Skin epidermis (tissue), 12 donors: Measurements from ENCODE around the gene ANAPC13.

Experiments
- H3K27ac ChIP-seq, 21 experiments: fragments of 200-600 bp; sonication (generic) in 11 of 21; one replicate each; pipeline ENCODE4 v1.5.0; 2020; ENCODE audit warnings: mild to moderate bottlenecking in 3 of 21, inconsistent platforms in 2 of 21, moderate library complexity in 2 of 21
- H3K4me3 ChIP-seq, 7 experiments: fragments of 200-600 bp; sonication (generic) in 2 of 7; one replicate each; pipeline ENCODE4 v1.5.0; 2020; ENCODE audit warnings: inconsistent platforms in 2 of 7, mild to moderate bottlenecking in 2 of 7, moderate library complexity in 1 of 7

The ANAPC13 gene

DNA sequence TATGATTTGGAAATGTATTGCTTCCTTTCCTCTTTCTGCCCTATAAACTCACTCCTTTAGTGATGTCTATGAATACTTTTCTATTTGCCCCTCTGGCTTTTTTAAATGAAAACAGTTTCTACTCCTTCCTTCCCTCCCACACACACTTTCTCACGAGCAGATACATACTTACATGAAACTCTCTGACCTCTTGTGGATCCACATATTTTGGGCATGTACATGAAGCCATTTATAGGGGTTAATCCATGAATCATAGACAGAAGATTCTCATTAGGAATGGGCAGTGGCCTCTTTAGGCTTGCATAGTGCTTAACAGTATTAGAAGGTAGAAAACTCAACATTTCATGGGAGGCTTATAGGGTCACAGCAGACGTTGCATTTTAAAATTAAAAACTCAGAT, 24.8 kb downstream of the ANAPC13 start:
- Histone ChIP-seq H3K4me3 (no peak overlapping the region), H3K27ac (peak overlapping the region in 14 of 21 experiments; percentile 49 to 94 (median 72))

DNA sequence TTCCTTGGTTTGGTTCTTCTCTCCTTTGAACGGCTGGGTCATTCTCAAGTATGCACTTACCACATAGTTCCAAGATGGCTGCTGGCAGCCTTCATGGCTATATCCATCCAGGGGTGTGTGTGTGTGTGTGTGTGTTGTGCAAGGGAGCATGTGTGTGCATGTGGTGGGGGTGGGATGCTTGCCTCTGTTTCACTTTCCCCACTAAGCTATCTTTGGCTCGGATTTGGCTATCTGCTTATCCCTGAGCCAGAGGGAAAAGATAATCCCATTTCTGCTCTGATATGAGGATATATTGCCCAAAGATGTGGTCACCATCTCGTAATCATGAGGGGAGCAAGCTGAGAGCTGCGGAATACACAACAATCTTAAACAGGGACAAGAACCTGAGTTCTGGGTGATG, 26.2 kb downstream of the ANAPC13 start:
- H3K27ac ChIP-seq, result peak overlapping the region in 1 of 21 experiments; percentile 94

GRCh38 chr3:134458406-134458945, 27.3 kb downstream of the ANAPC13 start:
- Histone ChIP-seq H3K4me3 (no peak overlapping the region), H3K27ac (no peak overlapping the region)

More for the DNA sequence above, 26.2 kb downstream of the ANAPC13 start:
- H3K4me3 ChIP-seq, result no peak overlapping the region

DNA sequence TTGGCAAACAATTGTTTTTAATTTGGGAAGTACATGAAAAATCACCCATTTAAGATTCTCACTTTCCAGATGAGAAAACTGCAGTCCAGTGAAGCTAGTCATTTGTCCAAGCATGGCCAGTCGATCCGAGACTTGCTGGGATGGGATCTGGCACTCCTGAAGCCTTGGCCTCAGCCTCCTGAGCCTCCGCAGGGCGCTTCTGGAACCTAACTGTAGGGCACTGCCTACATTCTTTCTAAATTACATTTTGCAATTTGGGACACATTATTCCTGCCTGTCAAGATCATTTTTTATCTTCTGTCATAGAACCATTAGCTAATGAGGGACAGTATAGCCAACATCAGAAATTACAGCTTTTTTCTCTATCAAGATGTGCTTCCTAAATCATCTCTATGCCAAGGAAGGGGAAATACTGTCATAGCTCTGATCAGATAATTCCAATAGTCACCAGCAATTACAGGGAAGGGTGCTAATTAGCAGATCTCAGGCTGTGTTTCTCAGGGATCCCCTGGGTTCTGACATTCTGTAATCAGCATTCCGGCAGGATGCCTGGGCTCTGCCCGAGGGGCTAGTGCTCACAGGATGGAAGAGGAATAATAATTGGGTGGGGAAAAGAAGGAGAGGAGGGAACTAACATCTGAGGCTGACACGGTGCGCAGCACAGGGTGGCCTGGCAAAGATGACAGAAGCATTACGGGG, 28.3 kb downstream of the ANAPC13 start:
- Histone ChIP-seq H3K27ac (peak overlapping the region in 2 of 21 experiments; percentile 7 to 49), H3K4me3 (no peak overlapping the region)

DNA sequence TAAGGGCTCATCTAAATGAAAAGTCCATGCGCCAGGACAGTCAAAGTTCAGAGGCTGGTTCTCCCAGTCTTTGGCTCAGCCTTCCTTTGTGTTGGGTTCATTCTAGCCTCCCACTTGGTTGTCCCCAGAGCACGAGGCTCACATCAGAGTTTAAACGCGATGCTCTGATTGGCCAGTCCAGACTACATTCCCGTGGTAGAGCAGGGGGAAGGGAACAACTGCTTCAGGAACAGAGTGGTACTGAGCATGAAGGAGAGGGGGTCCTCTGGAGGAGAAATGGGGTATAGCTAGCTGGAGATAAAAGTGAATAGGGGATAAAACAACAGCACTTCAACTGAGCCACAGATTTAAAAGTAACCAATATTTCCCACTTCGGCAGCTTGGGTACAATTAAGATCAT, 32.2 kb downstream of the ANAPC13 start:
- no peak overlapping the region for H3K4me3 ChIP-seq
- no peak overlapping the region for H3K27ac ChIP-seq

DNA sequence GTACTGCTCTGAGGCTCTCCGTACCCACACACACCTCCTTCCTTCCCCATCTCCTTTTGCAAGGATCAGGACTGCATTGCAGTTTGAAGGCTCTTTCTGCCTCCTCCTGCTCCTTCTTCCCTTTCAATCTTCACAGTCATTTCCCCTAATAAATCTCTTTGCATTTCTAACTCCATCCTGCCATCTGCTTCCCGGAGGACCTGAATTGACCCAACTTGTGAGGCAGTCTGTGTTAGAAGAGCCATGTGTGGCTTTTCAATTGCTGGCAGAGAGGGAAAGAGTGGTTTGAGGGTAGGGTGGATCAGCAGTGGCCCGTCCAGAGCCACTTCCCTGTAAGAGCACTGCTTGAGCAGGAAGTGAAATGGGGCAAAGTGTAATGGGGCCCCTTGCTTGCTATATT, 35.8 kb downstream of the ANAPC13 start:
- no peak overlapping the region for H3K4me3 ChIP-seq
- H3K27ac ChIP-seq, result no peak overlapping the region

- no peak overlapping the region for H3K27ac ChIP-seq
- no peak overlapping the region for H3K4me3 ChIP-seq
Observed at GRCh38 chr3:134449277-134449676, 36.5 kb downstream of the ANAPC13 start.

- Histone ChIP-seq H3K4me3 (no peak overlapping the region), H3K27ac (no peak overlapping the region)
Observed at GRCh38 chr3:134448664-134449063, 37.1 kb downstream of the ANAPC13 start.

DNA sequence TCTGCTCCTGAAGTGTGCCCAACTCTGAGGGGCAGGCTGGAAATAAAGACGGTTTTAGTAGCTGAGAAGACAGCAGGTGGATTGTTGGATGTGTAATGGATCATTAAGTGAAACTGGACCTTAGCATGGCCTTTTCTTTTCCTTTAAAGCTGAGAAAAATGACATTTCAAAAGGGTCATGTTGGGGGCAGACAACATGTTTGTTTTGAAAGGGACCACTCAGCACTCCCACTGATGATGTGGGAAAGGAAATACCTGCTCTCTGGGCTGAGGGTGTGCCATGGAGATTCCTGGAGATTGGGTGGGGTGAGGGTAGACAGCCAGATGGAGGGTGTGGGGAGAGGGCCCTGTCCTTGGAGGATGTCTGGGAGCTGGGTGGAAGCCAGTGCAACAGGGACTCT, 38.4 kb downstream of the ANAPC13 start:
- H3K4me3 ChIP-seq, result no peak overlapping the region
- peak overlapping the region in 1 of 21 experiments; percentile 46 for H3K27ac ChIP-seq

DNA sequence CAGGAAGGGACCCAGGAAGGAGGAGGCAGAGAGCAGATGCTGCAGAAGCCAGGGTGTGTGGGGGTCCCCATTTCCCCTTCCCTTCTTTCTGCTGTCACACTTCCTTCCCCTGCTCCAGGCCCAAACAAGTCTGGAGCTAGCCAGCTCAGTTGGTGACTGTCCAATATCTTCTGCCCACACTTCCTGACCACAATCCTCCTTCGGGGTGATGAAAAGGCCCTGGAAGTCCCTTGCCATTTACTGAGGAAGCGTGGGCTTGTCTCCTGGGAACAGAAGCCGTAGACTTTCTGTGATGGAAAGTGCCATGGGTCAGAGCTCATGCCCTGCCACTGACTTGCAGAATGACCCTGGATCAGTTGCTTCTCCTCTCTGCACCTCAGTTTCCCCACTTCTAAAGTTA, 39.0 kb downstream of the ANAPC13 start:
- H3K4me3 ChIP-seq, result no peak overlapping the region
- H3K27ac ChIP-seq, result peak overlapping the region in 4 of 21 experiments; percentile 1 to 46 (median 19)

GRCh38 chr3:134445636-134446035, 40.1 kb downstream of the ANAPC13 start:
- H3K27ac ChIP-seq, result peak overlapping the region in 1 of 21 experiments; percentile 46
- no peak overlapping the region for H3K4me3 ChIP-seq

DNA sequence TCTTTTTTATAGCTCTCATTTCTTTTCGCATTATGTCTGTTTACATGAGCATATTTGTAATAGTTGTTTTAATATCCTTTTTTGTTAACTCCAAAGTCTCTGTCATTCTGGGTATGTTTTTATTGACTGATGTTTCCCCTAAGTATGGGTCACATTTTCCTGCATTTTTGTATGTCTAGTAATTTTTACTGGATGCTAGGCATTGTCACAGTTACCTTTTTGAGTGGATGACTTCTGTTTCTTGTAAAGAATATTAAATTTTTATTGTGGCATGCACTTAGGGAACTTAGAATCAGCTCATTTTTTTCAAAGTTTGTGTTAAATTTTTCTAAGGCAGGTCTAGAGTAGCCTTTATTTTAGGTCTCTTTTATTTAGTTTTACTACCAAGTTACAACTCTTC, 40.7 kb downstream of the ANAPC13 start:
- H3K27ac ChIP-seq, result no peak overlapping the region
- H3K4me3 ChIP-seq, result no peak overlapping the region

DNA sequence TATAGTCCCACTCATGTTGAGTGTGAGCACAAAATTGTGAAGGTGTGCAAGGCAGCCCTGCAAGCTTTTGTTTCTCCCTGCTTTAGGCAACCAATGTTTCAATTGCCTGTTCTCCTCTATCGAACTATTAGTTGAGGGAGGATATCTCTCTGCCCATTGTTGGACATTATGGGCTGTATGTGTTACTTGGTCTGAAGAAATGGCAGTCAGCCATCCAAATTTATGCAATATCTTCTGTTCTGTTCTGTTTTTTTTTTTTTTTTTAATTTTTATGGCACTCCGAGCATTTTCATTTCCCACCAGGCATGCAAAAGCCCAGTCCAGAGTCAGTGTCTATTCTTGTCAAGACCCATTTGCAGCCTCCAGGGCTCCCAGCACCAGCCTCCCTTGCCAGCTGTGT, 44.0 kb downstream of the ANAPC13 start:
- Histone ChIP-seq H3K4me3 (no peak overlapping the region), H3K27ac (no peak overlapping the region)

- Histone ChIP-seq H3K27ac (no peak overlapping the region), H3K4me3 (no peak overlapping the region)
Observed at GRCh38 chr3:134441321-134441720, 44.5 kb downstream of the ANAPC13 start.

- Histone ChIP-seq H3K4me3 (no peak overlapping the region), H3K27ac (no peak overlapping the region)
Observed at GRCh38 chr3:134437211-134437752, 48.5 kb downstream of the ANAPC13 start.

GRCh38 chr3:134432236-134432635, 53.5 kb downstream of the ANAPC13 start:
- Histone ChIP-seq H3K27ac (no peak overlapping the region), H3K4me3 (no peak overlapping the region)

DNA sequence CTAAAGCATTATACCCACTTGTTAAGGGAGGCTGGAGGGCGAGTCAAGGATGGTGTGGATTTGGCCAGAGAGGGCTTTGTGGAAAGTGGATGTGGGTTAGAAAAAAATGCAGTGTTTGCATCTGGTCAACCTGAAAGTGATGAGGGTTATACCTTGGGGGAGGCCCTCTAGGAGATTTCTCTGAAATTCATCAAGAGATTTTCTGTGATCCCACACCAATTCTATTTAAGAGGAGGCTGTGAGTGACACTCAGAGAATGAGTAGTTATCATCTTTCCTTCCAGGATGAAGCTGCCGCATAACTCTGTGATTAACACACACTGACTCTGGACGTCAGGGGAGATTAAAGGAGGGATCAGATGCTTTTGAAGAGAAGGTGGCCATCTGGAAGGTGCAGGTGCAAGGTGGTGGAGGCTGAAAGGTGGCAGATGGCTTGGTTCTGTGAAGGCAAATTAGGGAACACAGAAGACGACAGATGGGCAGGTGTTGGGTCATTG, 54.8 kb downstream of the ANAPC13 start:
- Histone ChIP-seq H3K27ac (no peak overlapping the region), H3K4me3 (no peak overlapping the region)

GRCh38 chr3:134430174-134430573, 55.6 kb downstream of the ANAPC13 start:
- Histone ChIP-seq H3K27ac (no peak overlapping the region), H3K4me3 (no peak overlapping the region)

DNA sequence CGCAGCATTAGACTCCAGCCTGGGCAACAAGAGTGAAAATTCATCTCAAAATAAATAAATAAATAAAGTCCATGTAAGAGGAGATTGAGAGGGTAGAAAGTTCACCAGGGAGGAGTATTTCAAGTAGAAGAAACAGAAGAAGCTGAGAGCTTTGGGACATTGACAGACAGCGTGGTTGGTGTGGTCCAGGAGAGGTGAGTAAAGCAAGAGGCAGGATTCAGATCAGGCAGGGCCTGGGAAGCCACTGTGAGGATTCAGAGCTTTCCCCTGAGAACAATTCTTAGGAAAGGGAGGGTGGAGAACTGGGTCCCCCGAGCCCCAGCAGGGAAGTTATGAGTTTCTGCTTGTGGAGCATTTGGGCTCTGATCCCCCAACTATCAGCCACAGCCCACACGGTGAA, 57.4 kb downstream of the ANAPC13 start:
- peak overlapping the region in 2 of 21 experiments; percentile 2 to 24 for H3K27ac ChIP-seq
- H3K4me3 ChIP-seq, result no peak overlapping the region
